Neutrophil (primary cell): ENCODE results near the gene FMO2.
A peak's percentile ranks its signal among the peaks of the same experiment; 100 is the strongest.

ENCODE experiments used
- H3K27ac ChIP-seq: fragments of 200-600 bp; sonication (generic); 2 replicates; pipeline ENCODE4 v1.5.1; 2016; ENCODE audit warnings: mild to moderate bottlenecking, moderate library complexity
- H3K27me3 ChIP-seq: fragments of 200-600 bp; sonication (generic); 2 replicates; pipeline ENCODE4 v1.6.0; 2016; ENCODE audit warnings: mild to moderate bottlenecking
- H3K36me3 ChIP-seq: fragments of 200-600 bp; sonication (generic); 2 replicates; pipeline ENCODE4 v1.5.1; 2017
- H3K4me1 ChIP-seq, 2 experiments: fragments of 200-600 bp in 1 of 2; sonication (generic) in 1 of 2; 1 replicate in 1 of 2; 2 replicates in 1 of 2; pipeline versions ENCODE4 v1.5.1 to v1.6.1; 2013 to 2016; ENCODE audit warnings: low read depth in 1 of 2, low read length in 1 of 2, mild to moderate bottlenecking in 1 of 2, moderate library complexity in 1 of 2; ENCODE audit not compliant: control insufficient read depth in 1 of 2, insufficient read depth in 1 of 2
- H3K4me3 ChIP-seq, 2 experiments: fragments of 200-600 bp in 1 of 2; sonication (generic) in 1 of 2; 1 replicate in 1 of 2; 2 replicates in 1 of 2; pipeline ENCODE4 v1.5.1; 2013 to 2016; ENCODE audit warnings: low read depth in 1 of 2, low read length in 1 of 2, mild to moderate bottlenecking in 1 of 2, moderate library complexity in 1 of 2
- H3K9me3 ChIP-seq: fragments of 200-600 bp; sonication (generic); 2 replicates; pipeline ENCODE4 v1.5.1; 2016
- TF ChIP-seq, protein P1 (sequence below): fragments of 200-600 bp; sonication (generic); IDR thresholded peaks from 2 replicates; pipeline ENCODE4 v1.5.1; 2016; ENCODE audit warnings: antibody characterized with exemption

FMO2 gene

GRCh38 chr1:171248302-171248701 lies 63.2 kb downstream of the FMO2 start, which contains the start of gene FMO1:
TSS of gene FMO1 (plus strand) at chr1:171248494. CDS start at chr1:171258088, 9,594 bp downstream.
- TF ChIP-seq, protein P1, sequence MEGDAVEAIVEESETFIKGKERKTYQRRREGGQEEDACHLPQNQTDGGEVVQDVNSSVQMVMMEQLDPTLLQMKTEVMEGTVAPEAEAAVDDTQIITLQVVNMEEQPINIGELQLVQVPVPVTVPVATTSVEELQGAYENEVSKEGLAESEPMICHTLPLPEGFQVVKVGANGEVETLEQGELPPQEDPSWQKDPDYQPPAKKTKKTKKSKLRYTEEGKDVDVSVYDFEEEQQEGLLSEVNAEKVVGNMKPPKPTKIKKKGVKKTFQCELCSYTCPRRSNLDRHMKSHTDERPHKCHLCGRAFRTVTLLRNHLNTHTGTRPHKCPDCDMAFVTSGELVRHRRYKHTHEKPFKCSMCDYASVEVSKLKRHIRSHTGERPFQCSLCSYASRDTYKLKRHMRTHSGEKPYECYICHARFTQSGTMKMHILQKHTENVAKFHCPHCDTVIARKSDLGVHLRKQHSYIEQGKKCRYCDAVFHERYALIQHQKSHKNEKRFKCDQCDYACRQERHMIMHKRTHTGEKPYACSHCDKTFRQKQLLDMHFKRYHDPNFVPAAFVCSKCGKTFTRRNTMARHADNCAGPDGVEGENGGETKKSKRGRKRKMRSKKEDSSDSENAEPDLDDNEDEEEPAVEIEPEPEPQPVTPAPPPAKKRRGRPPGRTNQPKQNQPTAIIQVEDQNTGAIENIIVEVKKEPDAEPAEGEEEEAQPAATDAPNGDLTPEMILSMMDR, result no peak
- Histone ChIP-seq H3K27me3 (peaks cover 56% of the 10 kb centered on the region), H3K36me3 (no peaks in the 10 kb centered on the region), H3K27ac (no peak within 1 kb of the TSS), H3K9me3 (no peaks in the 10 kb centered on the region), H3K4me1 (peaks cover 0 to 11% of the 10 kb centered on the region in 2 experiments), H3K4me3 (no peak within 1 kb of the TSS)

- Histone ChIP-seq H3K9me3 (no peaks in the 10 kb centered on the region), H3K4me1 (peaks cover 0 to 11% of the 10 kb centered on the region in 2 experiments), H3K27me3 (peaks cover 56% of the 10 kb centered on the region), H3K36me3 (no peaks in the 10 kb centered on the region), H3K4me3 (no peak overlapping the region), H3K27ac (no peak overlapping the region)
- TF ChIP-seq, protein P1, result no peak
Measured at GRCh38 chr1:171248841-171249240, 63.7 kb downstream of the FMO2 start.

GRCh38 chr1:171250263-171250662 lies 65.2 kb downstream of the FMO2 start:
- Histone ChIP-seq H3K4me3 (no peak overlapping the region), H3K4me1 (peaks cover 0 to 11% of the 10 kb centered on the region in 2 experiments), H3K9me3 (no peaks in the 10 kb centered on the region), H3K27me3 (peaks cover 70% of the 10 kb centered on the region), H3K36me3 (no peaks in the 10 kb centered on the region), H3K27ac (no peak overlapping the region)
- TF ChIP-seq, protein P1, result no peak

GRCh38 chr1:171251042-171251951 lies 66.2 kb downstream of the FMO2 start:
- TF ChIP-seq, protein P1, result no peak
- H3K36me3 ChIP-seq, result no peaks in the 10 kb centered on the region
- peaks cover 0 to 11% of the 10 kb centered on the region in 2 experiments for H3K4me1 ChIP-seq
- peaks cover 75% of the 10 kb centered on the region for H3K27me3 ChIP-seq
- peak overlapping the region in 1 of 2 experiments; percentile 28 for H3K4me3 ChIP-seq
- no peaks in the 10 kb centered on the region for H3K9me3 ChIP-seq
- H3K27ac ChIP-seq, result no peak overlapping the region

DNA sequence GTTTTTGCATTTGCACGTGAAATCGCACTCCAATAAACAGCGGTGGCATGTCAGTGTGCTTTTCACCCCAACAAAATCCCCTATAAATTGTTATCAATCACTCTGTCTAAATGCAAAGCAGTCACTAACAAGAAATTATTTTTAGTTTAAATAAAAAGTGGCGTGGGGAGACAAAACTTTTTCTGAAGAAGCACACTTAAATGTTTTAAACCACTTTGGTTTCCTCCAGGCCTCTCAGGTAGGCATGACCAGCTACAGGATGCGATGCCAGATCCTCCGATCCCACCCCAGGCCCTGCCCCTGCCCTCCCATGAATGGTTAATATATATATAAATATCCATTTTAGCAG lies 66.8 kb downstream of the FMO2 start:
- H3K9me3 ChIP-seq, result no peaks in the 10 kb centered on the region
- TF ChIP-seq, protein P1, result no peak
- no peak overlapping the region for H3K4me3 ChIP-seq
- H3K36me3 ChIP-seq, result no peaks in the 10 kb centered on the region
- no peak overlapping the region for H3K27ac ChIP-seq
- peaks cover 75% of the 10 kb centered on the region for H3K27me3 ChIP-seq
- peaks cover 0 to 11% of the 10 kb centered on the region in 2 experiments for H3K4me1 ChIP-seq
